ENCODE data around the gene DYNLRB1.

- TF ChIP-seq CTCF (IDR thresholded peaks at IDR 0.05; ENCODE audit: extremely low read depth in 1 of 2, insufficient read depth in 1 of 2, low read depth in 1 of 2, low read length in 2 of 2) (no peak), EZH2 (IDR thresholded peaks at IDR 0.05; ENCODE audit: borderline replicate concordance, low read depth, low read length, severe bottlenecking) (no peak), POLR2A (IDR thresholded peaks at IDR 0.05; ENCODE audit: low read depth, low read length) (no peak)
Measured at GRCh38 chr20:34472246-34472925, 43.8 kb upstream of the DYNLRB1 start.
